SK-N-DZ (cell line): Measurements from ENCODE around the gene ZNF783. TPM values are rescaled to one million over a fixed set of nuclear protein-coding genes. Genes with fewer than 3 reads are reported as not detected.
"Not testable (repeated sequence)": the region's sequence is repeated elsewhere in the genome, so short reads cannot be mapped to it uniquely, and the experiment has no call there.

Source experiments
- DNase-seq: peaks from one replicate; pipeline ENCODE4 v3.0.0-alpha.2; 2015; ENCODE audit warnings: low spot score
- polyA plus RNA-seq, 2 experiments: library from polyadenylated mRNA; depleted of rRNA; stranded (reverse); fragments of >200 nt; gene quantifications; 2 replicates each; pipeline ENCODE4 v1.2.3, GENCODE V29; 2014

Gene ZNF783
- 7.7 and 11.0 TPM in 2 replicates for polyA plus RNA-seq (2014; cell fraction: cytosol; rRNA removed)
- polyA plus RNA-seq (2014; cell fraction: nucleus; rRNA removed) = 25.7 and 30.0 TPM in 2 replicates

DNA sequence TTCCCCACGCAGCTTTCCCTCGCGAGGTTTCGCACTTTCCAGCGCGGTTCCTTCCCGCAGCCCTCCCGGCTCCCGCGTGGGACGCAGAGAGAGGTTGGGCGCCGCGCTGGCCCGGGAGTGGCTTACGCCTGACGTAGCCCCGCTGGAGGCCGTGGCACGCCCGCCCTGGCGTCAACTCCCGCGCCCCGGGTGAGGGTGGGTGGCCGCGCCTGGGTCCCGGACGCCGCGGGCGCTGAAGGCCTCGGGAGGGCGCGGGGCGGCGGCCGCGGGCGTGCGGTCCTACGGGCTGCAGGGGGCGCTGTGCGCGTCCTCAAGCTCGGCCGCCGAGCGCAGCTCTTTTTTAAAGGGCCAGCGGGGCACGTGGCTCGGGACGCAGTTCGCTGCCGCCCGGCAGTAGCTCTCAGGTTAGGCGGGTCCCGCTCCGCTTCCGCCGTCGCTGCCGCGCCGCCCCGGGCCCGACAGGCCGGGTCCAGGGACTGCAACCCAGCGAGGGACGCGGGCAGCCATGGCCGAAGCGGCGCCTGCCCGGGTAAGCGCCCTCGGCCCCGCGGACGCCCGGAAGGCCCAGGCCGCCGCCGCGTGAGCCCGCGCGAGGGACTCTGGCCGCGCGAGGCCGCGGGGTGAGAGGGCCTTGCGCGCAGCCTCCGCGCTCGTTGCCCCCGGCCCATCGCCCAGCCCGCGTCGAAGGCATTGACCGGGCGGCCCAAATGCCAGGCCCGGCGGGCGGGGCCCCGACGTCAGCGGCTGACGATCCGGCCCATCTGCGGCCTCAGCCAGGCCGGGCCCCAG, at the start of gene ZNF783:
Gene ZNF783 (plus strand): TSS at position 368 of the 789 bp plus-strand sequence. CDS start 138 bp downstream, at position 506.
- peak; percentile 84 for DNase-seq

- DNase-seq = no peak
These were observed 47.8 kb upstream of the ZNF783 start for GRCh38 chr7:149214020-149214720.

GRCh38 chr7:149216402-149216801, 45.6 kb upstream of the ZNF783 start:
- no peak for DNase-seq

GRCh38 chr7:149217570-149217969, 44.4 kb upstream of the ZNF783 start:
- DNase-seq = no peak

GRCh38 chr7:149218469-149219420, 43.3 kb upstream of the ZNF783 start:
- no peak for DNase-seq

GRCh38 chr7:149220534-149220933, 41.5 kb upstream of the ZNF783 start:
- DNase-seq = no peak

DNA sequence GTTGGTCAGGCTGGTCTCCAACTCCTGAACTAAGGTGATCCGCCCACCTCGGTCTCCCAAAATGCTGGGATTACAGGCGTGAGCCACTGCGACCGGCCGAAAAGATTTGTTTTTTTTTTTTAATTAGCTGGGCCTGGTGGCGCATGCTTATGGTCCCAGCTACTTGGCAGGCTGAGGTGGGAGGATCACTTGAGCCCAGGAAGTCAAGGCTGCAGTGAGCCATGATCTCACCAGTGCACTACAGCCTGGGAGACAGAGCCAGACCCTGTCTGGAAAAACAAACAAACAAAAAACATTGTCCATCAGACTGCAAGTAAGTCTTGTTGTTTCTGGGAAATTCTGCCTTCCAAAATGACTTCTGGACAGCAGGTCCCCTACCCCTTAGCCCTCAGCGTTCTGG, 38.8 kb upstream of the ZNF783 start:
- no peak for DNase-seq

- DNase-seq = no peak
These were observed 38.2 kb upstream of the ZNF783 start for GRCh38 chr7:149223761-149224160.

DNA sequence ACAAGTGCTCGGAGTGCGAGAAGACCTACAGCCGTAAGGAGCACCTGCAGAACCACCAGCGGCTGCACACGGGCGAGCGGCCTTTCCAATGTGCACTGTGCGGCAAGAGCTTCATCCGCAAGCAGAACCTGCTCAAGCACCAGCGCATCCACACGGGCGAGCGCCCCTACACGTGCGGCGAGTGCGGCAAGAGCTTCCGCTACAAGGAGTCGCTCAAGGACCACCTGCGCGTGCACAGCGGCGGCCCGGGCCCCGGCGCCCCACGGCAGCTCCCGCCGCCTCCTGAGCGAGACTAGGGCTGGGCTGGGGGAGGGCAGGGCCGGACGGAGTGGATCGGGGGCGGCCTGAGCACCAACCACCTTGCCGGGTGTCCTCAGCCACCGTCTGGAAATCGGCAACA, 37.6 kb upstream of the ZNF783 start:
- no peak for DNase-seq

DNA sequence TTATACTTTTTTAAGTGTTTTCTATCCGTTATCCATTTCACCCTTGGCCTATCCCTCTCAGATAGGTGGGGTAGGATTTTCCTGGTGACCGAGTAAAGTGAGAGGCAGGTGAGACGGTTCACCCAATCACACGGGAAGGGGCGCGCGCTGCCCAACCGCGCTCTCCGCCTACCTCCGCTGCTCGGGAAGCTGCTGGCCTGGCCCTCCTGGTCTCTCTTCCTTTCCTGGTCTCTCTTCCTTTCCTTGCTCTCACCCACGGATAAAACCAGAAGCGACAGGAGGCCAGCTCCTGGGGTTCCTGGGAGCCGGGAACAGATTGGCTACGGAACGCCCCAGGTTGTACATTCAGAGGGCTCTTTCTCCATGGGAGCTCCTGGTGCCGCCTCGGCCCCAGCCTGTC, 36.9 kb upstream of the ZNF783 start:
- DNase-seq = no peak

- no peak for DNase-seq
These were observed 36.3 kb upstream of the ZNF783 start for GRCh38 chr7:149225656-149226055.

GRCh38 chr7:149226366-149226765, 35.6 kb upstream of the ZNF783 start:
- not testable (repeated sequence) for DNase-seq

GRCh38 chr7:149226840-149227494, 35.0 kb upstream of the ZNF783 start:
- DNase-seq = no peak

DNA sequence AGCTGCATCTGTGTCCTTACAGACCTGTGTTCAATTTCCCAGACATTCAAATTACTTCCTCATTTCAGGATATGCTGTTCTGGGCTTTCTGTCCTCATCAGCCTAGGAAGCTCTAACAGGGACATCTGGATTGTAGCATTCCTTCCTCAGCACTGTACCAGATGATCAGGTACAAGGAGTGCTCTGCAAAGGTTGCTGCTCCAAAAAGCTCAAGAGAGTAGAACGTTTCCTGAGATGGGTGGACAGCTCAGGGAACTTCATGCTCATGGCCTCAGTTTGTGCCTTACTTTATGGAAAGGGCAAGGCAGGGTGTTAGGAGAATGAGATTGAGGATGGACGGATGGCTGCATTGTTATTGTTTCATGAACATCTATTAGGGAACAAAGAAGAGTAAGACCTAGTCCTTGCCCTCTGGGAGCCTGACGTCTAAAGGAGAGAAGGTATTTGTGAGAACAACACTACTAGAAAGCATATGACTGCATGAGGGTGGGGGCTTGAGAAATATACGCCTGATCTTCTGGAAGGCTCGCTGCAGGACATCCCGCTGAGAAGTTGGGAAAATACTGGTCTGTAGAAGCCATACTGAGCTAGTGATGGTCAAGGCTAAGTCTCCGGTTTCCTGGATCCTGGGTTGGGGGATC, 33.0 kb upstream of the ZNF783 start:
- no peak for DNase-seq

DNA sequence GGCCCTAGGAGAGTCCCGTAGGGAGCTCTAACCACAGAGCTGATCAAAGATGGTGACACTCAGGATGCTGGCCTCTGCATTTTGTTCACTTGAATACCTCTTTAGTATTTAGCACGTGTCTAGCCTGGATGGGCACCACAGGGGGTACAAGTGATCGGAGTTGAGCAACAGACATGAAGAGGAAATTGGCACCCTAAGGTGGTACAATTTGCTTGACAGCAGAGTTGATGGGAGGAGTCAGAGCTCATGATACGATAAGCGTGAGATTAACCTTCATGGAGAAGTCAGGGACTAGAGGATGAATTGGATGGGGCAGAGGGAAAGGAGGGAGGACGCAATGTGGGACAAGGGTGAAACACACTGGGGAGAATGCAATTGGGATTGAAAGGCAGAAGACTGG, 32.5 kb upstream of the ZNF783 start:
- DNase-seq = no peak

DNA sequence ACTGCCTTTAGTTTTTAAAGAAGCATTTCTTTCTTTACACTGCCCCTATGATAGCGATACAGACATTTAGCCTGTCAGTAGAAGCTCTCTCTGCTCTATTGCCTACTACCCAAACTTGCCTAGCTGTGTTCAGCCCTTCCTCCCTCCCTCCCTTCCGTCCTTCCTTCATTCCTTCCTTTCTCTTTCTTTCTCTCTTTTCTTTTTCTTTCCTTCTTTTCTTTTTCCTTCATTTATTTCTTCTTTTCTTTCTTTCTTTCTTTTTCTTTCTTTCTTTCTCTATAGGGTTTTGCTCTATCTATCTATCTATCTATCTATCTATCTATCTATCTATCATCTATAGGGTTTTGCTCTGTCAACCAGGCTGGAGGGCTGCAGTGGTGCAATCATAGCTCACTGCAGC, 29.6 kb upstream of the ZNF783 start:
- DNase-seq = no peak

- DNase-seq = not testable (repeated sequence)
These were observed 28.3 kb upstream of the ZNF783 start for GRCh38 chr7:149233655-149234204.

DNA sequence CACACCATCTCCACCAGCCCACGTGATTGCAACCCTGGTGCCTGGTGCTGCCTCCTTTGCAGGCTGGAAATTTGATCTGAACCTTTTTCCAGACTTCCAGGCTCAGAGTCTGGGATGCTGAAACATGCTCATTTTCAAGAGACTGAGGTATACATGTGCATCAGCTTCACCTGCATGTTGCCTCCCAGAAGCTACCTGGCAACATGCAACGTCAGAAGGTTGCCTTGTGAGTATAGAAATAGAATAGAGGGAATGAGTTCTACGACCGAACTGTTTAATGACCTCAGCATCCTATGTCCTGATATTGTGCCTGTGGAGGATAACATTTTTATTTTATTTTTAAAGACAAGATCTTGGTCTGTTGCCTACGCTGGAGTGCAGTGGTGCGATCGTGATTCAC, 24.5 kb upstream of the ZNF783 start:
- DNase-seq = peak; percentile 33

DNA sequence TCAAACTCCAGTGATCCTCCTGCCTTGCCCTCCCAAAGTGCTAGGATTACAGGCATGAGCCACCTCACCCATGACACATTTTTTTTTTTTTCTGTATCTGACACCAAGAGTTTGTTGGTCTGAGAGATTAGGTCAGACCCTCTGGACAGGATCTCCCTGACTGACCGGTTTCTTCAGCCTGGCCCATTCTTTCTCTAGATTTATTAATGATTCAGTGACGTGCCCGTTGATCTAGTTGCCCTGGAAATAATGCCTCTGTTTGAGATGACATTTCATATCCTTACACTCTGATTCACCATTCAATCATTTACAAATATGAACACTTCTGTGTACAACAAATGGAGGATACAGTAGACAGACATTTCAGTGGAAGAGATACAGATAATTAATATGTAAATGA, 23.9 kb upstream of the ZNF783 start:
- DNase-seq = no peak
